Measurements from ENCODE around the gene FAM111B.

Gene FAM111B

GRCh38 chr11:59173080-59173963 lies 66.3 kb downstream of the FAM111B start:
- H3K4me3 ChIP-seq (ENCODE audit: low read length) = peak overlapping the region; percentile 53
- no peak for TF ChIP-seq CTCF (conservative IDR thresholded peaks at IDR 0.05; ENCODE audit: low read depth, low read length)
- no peak for DNase-seq (ENCODE audit: low read depth)

GRCh38 chr11:59173964-59174663 lies 67.1 kb downstream of the FAM111B start:
- H3K4me3 ChIP-seq (ENCODE audit: low read length) = peak overlapping the region; percentile 53
- TF ChIP-seq CTCF (conservative IDR thresholded peaks at IDR 0.05; ENCODE audit: low read depth, low read length) = no peak
- no peak for DNase-seq (ENCODE audit: low read depth)

GRCh38 chr11:59174664-59175033 lies 67.6 kb downstream of the FAM111B start:
- no peak for TF ChIP-seq CTCF (conservative IDR thresholded peaks at IDR 0.05; ENCODE audit: low read depth, low read length)
- DNase-seq (ENCODE audit: low read depth) = no peak

GRCh38 chr11:59175091-59175501 lies 68.1 kb downstream of the FAM111B start:
- DNase-seq (ENCODE audit: low read depth) = no peak
- no peak overlapping the region for H3K4me3 ChIP-seq (ENCODE audit: low read length)

More at GRCh38 chr11:59174664-59175033, 67.6 kb downstream of the FAM111B start:
- H3K4me3 ChIP-seq (ENCODE audit: low read length) = no peak overlapping the region

GRCh38 chr11:59176330-59176729 lies 69.3 kb downstream of the FAM111B start:
- no peak for TF ChIP-seq CTCF (conservative IDR thresholded peaks at IDR 0.05; ENCODE audit: low read depth, low read length)
- no peak for DNase-seq (ENCODE audit: low read depth)

More at GRCh38 chr11:59175091-59175501, 68.1 kb downstream of the FAM111B start:
- no peak for TF ChIP-seq CTCF (conservative IDR thresholded peaks at IDR 0.05; ENCODE audit: low read depth, low read length)

More at GRCh38 chr11:59176330-59176729, 69.3 kb downstream of the FAM111B start:
- H3K4me3 ChIP-seq (ENCODE audit: low read length) = no peak overlapping the region

Measured in retinal pigment epithelial cell (primary cell).